Measurements from ENCODE around the gene SLC4A5.

The SLC4A5 gene

GRCh38 chr2:74343316-74343715 is at the start of gene SLC4A5:
TSS of gene SLC4A5 (minus strand) at chr2:74343416. CDS start at chr2:74315023, 28,393 bp downstream.
- no peak for DNase-seq (ENCODE audit: low read depth)

GRCh38 chr2:74392449-74392743 is 49.2 kb upstream of the SLC4A5 start:
- no peak for DNase-seq (ENCODE audit: low read depth)

- DNase-seq (ENCODE audit: low read depth) = peak; percentile 90
These were observed 48.6 kb upstream of the SLC4A5 start for GRCh38 chr2:74391580-74392448.

- no peak for DNase-seq (ENCODE audit: low read depth)
These were observed 48.0 kb upstream of the SLC4A5 start for GRCh38 chr2:74391209-74391579.

- no peak for DNase-seq (ENCODE audit: low read depth)
These were observed 47.4 kb upstream of the SLC4A5 start for GRCh38 chr2:74390606-74391005.

GRCh38 chr2:74387346-74387745 is 44.1 kb upstream of the SLC4A5 start:
- no peak for DNase-seq (ENCODE audit: low read depth)

GRCh38 chr2:74385396-74385795 is 42.2 kb upstream of the SLC4A5 start:
- no peak for DNase-seq (ENCODE audit: low read depth)

- DNase-seq (ENCODE audit: low read depth) = no peak
These were observed 40.8 kb upstream of the SLC4A5 start for GRCh38 chr2:74384051-74384450.

GRCh38 chr2:74383254-74383653 is 40.0 kb upstream of the SLC4A5 start:
- DNase-seq (ENCODE audit: low read depth) = no peak

- DNase-seq (ENCODE audit: low read depth) = no peak
These were observed 38.5 kb upstream of the SLC4A5 start for GRCh38 chr2:74381751-74382150.

- no peak for DNase-seq (ENCODE audit: low read depth)
These were observed 36.9 kb upstream of the SLC4A5 start, which contains the start of gene DCTN1 for GRCh38 chr2:74379851-74380789. TSS of gene DCTN1 (minus strand) at chr2:74380311. CDS start at chr2:74380037, 274 bp downstream.

- no peak for DNase-seq (ENCODE audit: low read depth)
These were observed 34.8 kb upstream of the SLC4A5 start for GRCh38 chr2:74378007-74378406.

- DNase-seq (ENCODE audit: low read depth) = no peak
These were observed 32.6 kb upstream of the SLC4A5 start for GRCh38 chr2:74375838-74376237.

- DNase-seq (ENCODE audit: low read depth) = no peak
These were observed 31.4 kb upstream of the SLC4A5 start for GRCh38 chr2:74374509-74375205.

GRCh38 chr2:74373985-74374384 is 30.8 kb upstream of the SLC4A5 start:
- no peak for DNase-seq (ENCODE audit: low read depth)

GRCh38 chr2:74373221-74373676 is 30.0 kb upstream of the SLC4A5 start:
- DNase-seq (ENCODE audit: low read depth) = no peak

GRCh38 chr2:74372674-74373073 is 29.5 kb upstream of the SLC4A5 start:
- DNase-seq (ENCODE audit: low read depth) = no peak

- DNase-seq (ENCODE audit: low read depth) = no peak
These were observed 28.2 kb upstream of the SLC4A5 start for GRCh38 chr2:74371421-74371820.

GRCh38 chr2:74369976-74370375 is 26.8 kb upstream of the SLC4A5 start:
- DNase-seq (ENCODE audit: low read depth) = no peak

GRCh38 chr2:74368499-74368898 is 25.3 kb upstream of the SLC4A5 start:
- DNase-seq (ENCODE audit: low read depth) = no peak

- no peak for DNase-seq (ENCODE audit: low read depth)
These were observed 24.6 kb upstream of the SLC4A5 start for GRCh38 chr2:74367789-74368188.

- DNase-seq (ENCODE audit: low read depth) = no peak
These were observed 22.8 kb upstream of the SLC4A5 start for GRCh38 chr2:74366036-74366435.

All from activated T-cell treated with anti-CD3 and anti-CD28 coated beads for 24 hours (primary cell).